ENCODE data around the gene MRTFA. TPM values are rescaled to one million over a fixed set of nuclear protein-coding genes. Genes with fewer than 3 reads are reported as not detected.

Gene MRTFA
- total and polyA plus RNA-seq, 8 donors: 13.6 to 35.3 (median 24.1) TPM

DNA sequence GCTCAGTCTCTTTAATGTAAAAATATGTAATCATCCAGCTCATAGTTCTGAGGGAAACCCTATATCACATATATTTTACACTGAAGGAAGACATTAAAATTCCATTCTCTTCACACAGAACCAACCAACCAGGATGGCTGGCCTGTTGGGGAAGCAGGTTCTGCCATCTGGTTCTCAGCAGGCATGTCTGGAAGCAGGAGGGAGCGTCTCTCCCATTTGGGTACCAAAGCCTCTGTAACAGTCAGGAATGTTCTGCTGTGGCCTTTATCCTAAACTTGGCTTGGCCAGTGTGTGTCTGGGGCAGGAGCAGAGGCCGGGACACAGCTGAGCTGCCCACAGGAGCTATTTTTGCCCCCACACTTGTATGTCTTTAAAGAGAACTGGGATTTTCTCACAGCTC, 236.9 kb downstream of the MRTFA start:
- Histone ChIP-seq H3K27ac (no peak overlapping the region), H3K4me1 (peaks cover 19 to 22% (median 21%) of the 10 kb centered on the region in 3 donors), H3K9me3 (no peaks in the 10 kb centered on the region), H3K4me3 (no peak overlapping the region), H3K36me3 (peaks cover 0 to 26% (median 3%) of the 10 kb centered on the region in 3 donors), H3K27me3 (no peaks in the 10 kb centered on the region)
- TF ChIP-seq, protein P1, sequence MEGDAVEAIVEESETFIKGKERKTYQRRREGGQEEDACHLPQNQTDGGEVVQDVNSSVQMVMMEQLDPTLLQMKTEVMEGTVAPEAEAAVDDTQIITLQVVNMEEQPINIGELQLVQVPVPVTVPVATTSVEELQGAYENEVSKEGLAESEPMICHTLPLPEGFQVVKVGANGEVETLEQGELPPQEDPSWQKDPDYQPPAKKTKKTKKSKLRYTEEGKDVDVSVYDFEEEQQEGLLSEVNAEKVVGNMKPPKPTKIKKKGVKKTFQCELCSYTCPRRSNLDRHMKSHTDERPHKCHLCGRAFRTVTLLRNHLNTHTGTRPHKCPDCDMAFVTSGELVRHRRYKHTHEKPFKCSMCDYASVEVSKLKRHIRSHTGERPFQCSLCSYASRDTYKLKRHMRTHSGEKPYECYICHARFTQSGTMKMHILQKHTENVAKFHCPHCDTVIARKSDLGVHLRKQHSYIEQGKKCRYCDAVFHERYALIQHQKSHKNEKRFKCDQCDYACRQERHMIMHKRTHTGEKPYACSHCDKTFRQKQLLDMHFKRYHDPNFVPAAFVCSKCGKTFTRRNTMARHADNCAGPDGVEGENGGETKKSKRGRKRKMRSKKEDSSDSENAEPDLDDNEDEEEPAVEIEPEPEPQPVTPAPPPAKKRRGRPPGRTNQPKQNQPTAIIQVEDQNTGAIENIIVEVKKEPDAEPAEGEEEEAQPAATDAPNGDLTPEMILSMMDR (IDR thresholded peaks at IDR 0.05): no peak
- intact Hi-C loops (cut with DNase I): no loop called here
- WGBS, 2 donors: 92 to 95% methylated on average over 2 of the region's 2 CpGs
- ATAC-seq (no peak), DNase-seq (peak in 1 of 6 donors; percentile 12), FAIRE-seq (no peak)

DNA sequence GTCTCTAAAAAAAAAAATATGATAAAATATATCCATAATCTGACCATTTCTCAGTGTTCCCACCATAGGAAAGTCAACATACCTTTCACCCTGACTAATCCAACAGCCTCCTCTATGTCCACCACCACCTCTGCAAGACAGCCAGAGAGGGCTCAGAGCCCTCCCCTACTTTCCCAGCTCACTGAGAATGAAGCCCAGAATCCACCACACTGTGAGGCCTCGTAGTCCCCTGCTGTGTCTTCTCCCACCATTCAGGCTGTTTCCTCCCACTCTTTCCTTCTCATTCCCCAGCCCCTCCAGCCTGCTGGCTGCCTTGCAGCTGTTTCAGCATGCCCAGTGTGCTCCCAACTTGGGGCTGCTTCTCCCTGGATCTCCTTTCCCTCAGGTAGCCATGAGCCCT, 239.1 kb downstream of the MRTFA start:
- H3K9me3 ChIP-seq: no peaks in the 10 kb centered on the region
- ATAC-seq: peak; percentile 19 to 33 (median 26)
- DNase-seq: peak in 1 of 6 donors; percentile 49
- intact Hi-C loops (cut with DNase I): no loop called here
- H3K27me3 ChIP-seq: no peaks in the 10 kb centered on the region
- H3K27ac ChIP-seq: peak overlapping the region; percentile 62 to 84 (median 74)
- TF ChIP-seq, protein P1 (IDR thresholded peaks at IDR 0.05): no peak
- FAIRE-seq: no peak
- 66 to 76% methylated on average over 1 of the region's 1 CpG for WGBS, 2 donors
- H3K4me3 ChIP-seq: no peak overlapping the region
- H3K4me1 ChIP-seq: peaks cover 19 to 22% (median 21%) of the 10 kb centered on the region in 3 donors
- peaks cover 0 to 16% (median 3%) of the 10 kb centered on the region in 3 donors for H3K36me3 ChIP-seq

DNA sequence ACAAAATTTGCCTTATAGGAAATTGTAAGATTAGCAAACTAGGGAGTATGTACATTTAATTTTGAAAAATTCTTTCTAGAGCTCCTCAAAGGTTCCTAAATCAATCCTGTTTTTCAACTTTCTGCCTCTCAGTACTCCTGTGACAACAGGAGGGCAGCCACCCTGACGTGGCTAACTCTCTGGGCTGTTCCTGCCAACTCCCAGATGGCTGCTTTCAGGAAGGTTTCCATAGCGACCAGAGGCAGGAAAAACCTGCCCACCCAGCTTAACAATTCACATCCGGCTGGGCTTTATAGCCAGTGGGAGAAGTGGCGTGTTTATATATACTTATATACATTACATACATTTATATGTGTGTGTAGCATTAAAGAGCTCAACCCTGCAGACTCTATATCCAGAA, 239.6 kb downstream of the MRTFA start:
- H3K27me3 ChIP-seq: no peaks in the 10 kb centered on the region
- FAIRE-seq (peak; percentile 72), DNase-seq (peak; percentile 67 to 88 (median 84)), ATAC-seq (peak; percentile 93 to 95 (median 94))
- intact Hi-C loops (cut with DNase I): no loop called here
- H3K9me3 ChIP-seq: no peaks in the 10 kb centered on the region
- peak overlapping the region; percentile 62 to 84 (median 74) for H3K27ac ChIP-seq
- TF ChIP-seq, protein P1 (IDR thresholded peaks at IDR 0.05): no peak
- WGBS, 2 donors: 10% methylated on average over 4 of the region's 4 CpGs
- peaks cover 0 to 11% (median under 1%) of the 10 kb centered on the region in 3 donors for H3K36me3 ChIP-seq
- peaks cover 19 to 26% (median 21%) of the 10 kb centered on the region in 3 donors for H3K4me1 ChIP-seq
- H3K4me3 ChIP-seq: no peak overlapping the region

DNA sequence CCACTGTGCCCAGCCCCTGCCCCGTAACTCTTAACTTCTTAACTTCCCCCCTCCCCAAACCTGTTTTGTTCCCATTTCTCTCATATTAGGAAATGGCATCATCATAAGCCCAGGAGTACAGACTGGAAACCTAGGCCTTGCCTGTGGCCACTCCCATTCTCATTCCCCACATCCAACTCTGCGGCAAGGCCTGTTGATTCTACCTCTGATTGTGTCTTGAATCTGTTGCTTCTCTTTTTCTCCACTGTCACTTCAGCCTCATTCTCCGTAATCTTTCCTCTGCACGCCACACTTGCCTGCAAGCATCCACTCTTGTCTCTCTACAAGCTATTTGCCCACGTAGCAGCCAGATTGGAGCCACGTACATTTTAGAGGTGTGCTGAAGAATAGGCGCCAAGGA, 240.9 kb downstream of the MRTFA start:
- DNase-seq (peak in 1 of 6 donors; percentile 19), FAIRE-seq (no peak), ATAC-seq (no peak)
- intact Hi-C loops (cut with DNase I): no loop called here
- TF ChIP-seq, protein P1 (IDR thresholded peaks at IDR 0.05): no peak
- Histone ChIP-seq H3K36me3 (no peaks in the 10 kb centered on the region), H3K4me3 (no peak overlapping the region), H3K9me3 (no peaks in the 10 kb centered on the region), H3K27me3 (no peaks in the 10 kb centered on the region), H3K27ac (peak overlapping the region in 1 of 4 donors; percentile 84), H3K4me1 (peaks cover 19 to 28% (median 21%) of the 10 kb centered on the region in 3 donors)
- WGBS, 2 donors: 95% methylated on average over 7 of the region's 7 CpGs

DNA sequence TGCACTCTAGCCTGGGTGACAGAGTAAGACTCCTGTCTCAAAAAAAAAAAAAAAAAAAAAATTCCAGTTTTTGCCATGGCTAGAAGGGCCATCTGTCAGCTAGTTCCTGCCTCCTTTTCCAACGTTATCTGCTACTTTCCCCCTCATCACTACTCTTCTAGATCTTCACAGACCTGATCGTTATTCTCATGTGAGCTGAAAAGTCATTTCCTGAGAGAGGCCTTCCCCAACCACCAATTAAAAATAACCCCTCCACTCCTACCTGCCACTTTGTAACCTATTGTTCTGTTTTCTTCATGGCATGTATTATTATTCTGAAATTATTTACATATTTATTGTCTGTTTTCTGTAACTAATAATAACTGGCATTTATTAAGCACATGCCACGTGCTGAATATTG, 241.9 kb downstream of the MRTFA start:
- no peak for DNase-seq
- Histone ChIP-seq H3K4me1 (peaks cover 21 to 25% (median 25%) of the 10 kb centered on the region in 3 donors), H3K27me3 (no peaks in the 10 kb centered on the region), H3K4me3 (no peak overlapping the region), H3K9me3 (no peaks in the 10 kb centered on the region), H3K36me3 (no peaks in the 10 kb centered on the region), H3K27ac (no peak overlapping the region)
- intact Hi-C loops (cut with DNase I): no loop called here
- no peak for ATAC-seq
- 77 to 91% methylated on average over 3 of the region's 3 CpGs for WGBS, 2 donors
- TF ChIP-seq, protein P1 (IDR thresholded peaks at IDR 0.05): no peak
- FAIRE-seq: no peak
